Muscle of leg (tissue), 11 donors: ENCODE results near the gene KCNIP4. TPM values are rescaled to one million over a fixed set of nuclear protein-coding genes. Genes with fewer than 3 reads are reported as not detected.

ENCODE experiments used
- DNase-seq: peaks from one replicate; pipeline ENCODE4 v3.0.0; 2013
- H3K27ac ChIP-seq: one replicate; pipeline ENCODE4 v1.5.1; 2013; ENCODE audit warnings: mild to moderate bottlenecking, low read length, control low read depth
- H3K27me3 ChIP-seq: one replicate; pipeline ENCODE4 v1.6.1; 2013; ENCODE audit warnings: low read length; ENCODE audit not compliant: control insufficient read depth, insufficient read depth
- H3K36me3 ChIP-seq: one replicate; pipeline ENCODE4 v1.6.1; 2013; ENCODE audit warnings: low read length; ENCODE audit not compliant: control insufficient read depth, insufficient read depth
- H3K4me1 ChIP-seq: one replicate; pipeline ENCODE4 v1.6.1; 2013; ENCODE audit warnings: low read length; ENCODE audit not compliant: control insufficient read depth, insufficient read depth
- H3K4me3 ChIP-seq: one replicate; pipeline ENCODE4 v1.5.1; 2013; ENCODE audit warnings: low read length, control low read depth
- H3K9me3 ChIP-seq: replicated peaks from 2 replicates; pipeline ENCODE4 v1.6.1; 2013; ENCODE audit warnings: low read depth, low read length; ENCODE audit not compliant: control insufficient read depth
- WGBS: methylation state at CpG from one replicate; pipeline ENCODE4 v1.1.5; 2013; ENCODE audit warnings: missing lambda C conversion rate; ENCODE audit not compliant: insufficient coverage; 5-methylcytosine and 5-hydroxymethylcytosine counted together
- polyA plus RNA-seq, 8 donors: library from polyadenylated mRNA; unstranded; fragments of 120-200 nt; gene quantifications; one replicate each; pipeline versions ENCODE4 v1.2.1 to v1.2.3, GENCODE V29; 2013; ENCODE audit warnings: inconsistent platforms in 1 of 8, low replicate concordance in 1 of 8; ENCODE audit not compliant: insufficient read length in 8 of 8, insufficient read depth in 1 of 8
- total RNA-seq: library from RNA; stranded (reverse); fragments of 120-200 nt; gene quantifications from one replicate; pipeline ENCODE4 v1.2.4, GENCODE V29; 2013

Gene KCNIP4
- total and polyA plus RNA-seq, 9 donors, result 0.44 to 2.8 (median 1.6) TPM

DNA sequence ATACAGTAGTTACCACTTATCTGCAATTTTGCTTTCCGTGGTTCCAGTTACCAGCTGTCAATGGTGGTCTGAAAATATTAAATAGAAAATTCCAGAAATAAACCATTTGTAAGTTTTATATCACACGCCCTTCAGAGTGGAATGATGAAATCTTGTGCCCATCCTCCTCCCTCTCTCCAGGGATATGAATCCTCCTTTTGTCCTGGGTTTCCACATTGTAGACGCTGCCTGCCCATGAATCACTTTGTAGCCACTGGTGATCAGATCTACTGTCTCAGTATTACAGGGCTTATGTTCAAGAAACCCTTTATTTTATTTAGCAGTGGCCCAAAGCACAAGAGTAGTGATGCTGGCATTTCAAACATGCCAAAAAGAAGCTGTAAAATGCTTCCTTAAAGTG, 198.6 kb downstream of the KCNIP4 start:
- no peak overlapping the region for H3K27ac ChIP-seq
- H3K4me1 ChIP-seq, result no peaks in the 10 kb centered on the region
- no peak overlapping the region for H3K4me3 ChIP-seq
- H3K9me3 ChIP-seq, result no peaks in the 10 kb centered on the region
- 92% methylated on average over 2 of the region's 3 CpGs for WGBS
- DNase-seq, result no peak
- H3K36me3 ChIP-seq, result no peaks in the 10 kb centered on the region
- H3K27me3 ChIP-seq, result no peaks in the 10 kb centered on the region

DNA sequence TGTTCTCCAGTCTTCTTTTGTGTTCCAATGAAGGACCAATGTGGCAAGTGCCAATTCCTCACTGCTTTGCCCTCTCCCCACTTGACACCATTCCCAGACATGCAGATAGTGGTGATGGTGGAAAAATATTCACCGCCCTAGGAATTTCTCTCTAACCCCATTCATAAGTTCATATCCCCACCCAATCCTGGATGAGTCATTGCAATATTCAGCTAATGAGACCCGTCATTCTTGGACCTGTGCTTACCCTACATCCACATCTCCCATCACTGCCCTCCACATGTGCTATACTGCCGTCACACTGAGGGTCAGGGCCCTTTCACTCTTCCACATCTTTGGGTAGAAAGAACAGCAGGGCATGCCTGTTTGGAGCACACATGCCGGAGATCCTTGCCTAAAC, 199.2 kb downstream of the KCNIP4 start:
- Histone ChIP-seq H3K4me3 (no peak overlapping the region), H3K36me3 (no peaks in the 10 kb centered on the region), H3K9me3 (no peaks in the 10 kb centered on the region), H3K27me3 (no peaks in the 10 kb centered on the region), H3K27ac (no peak overlapping the region), H3K4me1 (no peaks in the 10 kb centered on the region)
- WGBS, result 82% methylated on average over 2 of the region's 4 CpGs
- no peak for DNase-seq

DNA sequence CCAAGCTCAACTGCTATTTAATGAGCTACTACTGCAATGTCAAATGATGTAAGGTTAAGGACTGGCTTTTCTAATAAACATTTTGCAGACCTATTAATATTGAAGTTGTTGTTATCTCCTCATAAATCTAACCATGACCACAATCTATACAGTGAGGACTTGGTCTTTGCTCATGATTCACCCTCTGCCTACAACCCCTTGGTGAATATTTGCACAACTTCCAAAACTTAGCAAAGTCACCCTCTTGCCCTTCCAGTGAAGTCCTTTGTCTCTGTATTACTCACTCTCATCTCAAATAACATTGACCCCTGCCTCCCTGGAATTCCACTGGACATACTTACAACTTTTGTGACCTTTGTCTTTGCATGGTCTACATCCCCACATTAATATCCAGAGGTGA, 204.5 kb downstream of the KCNIP4 start:
- Histone ChIP-seq H3K36me3 (no peaks in the 10 kb centered on the region), H3K4me1 (no peaks in the 10 kb centered on the region), H3K27ac (no peak overlapping the region), H3K27me3 (no peaks in the 10 kb centered on the region), H3K4me3 (no peak overlapping the region), H3K9me3 (no peaks in the 10 kb centered on the region)
- no peak for DNase-seq

DNA sequence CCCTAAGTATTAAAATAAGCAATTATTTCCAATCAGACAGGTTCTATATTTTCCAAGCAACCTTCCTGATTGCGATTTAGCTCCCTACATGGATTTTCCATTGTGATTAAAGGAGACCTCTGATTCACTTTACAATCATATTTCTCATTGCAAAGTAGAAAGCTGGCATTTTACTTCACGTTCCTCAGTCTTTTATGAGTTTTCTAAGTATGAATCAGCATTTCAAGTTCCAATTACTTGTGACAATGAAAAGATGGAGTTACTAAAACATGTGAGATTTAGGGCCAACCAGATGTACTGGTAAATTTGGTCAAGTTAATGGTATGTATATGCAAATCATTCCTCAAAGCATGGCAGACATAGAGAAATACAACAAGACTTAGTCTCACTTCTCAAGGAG, 206.2 kb downstream of the KCNIP4 start:
- H3K4me1 ChIP-seq, result no peaks in the 10 kb centered on the region
- no CpG with 5 or more reads among the region's 2 CpGs for WGBS
- H3K9me3 ChIP-seq, result no peaks in the 10 kb centered on the region

DNA sequence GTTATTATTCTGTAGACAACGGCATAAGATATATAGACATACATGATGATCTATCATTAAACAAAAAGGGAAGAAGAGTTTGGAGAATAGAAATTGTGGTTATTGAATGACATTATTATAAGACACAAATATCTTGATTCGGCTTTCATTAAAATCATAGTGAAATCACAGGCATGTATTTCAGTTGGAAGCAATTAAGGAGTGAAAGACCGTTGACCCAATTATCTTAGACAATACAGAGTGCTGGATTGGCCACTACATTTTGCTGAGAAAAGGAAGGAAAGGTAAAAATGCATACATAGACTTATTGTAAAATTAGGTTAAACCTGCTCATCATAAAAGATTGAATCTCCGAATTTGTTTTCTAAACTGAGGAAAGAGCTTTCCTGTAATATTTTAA, 209.8 kb downstream of the KCNIP4 start:
- no CpG with 5 or more reads among the region's 4 CpGs for WGBS
- no peaks in the 10 kb centered on the region for H3K4me1 ChIP-seq
- no peaks in the 10 kb centered on the region for H3K36me3 ChIP-seq

More for the DNA sequence above, 206.2 kb downstream of the KCNIP4 start:
- H3K4me3 ChIP-seq, result no peak overlapping the region
- H3K27ac ChIP-seq, result no peak overlapping the region
- H3K27me3 ChIP-seq, result no peaks in the 10 kb centered on the region
- no peak for DNase-seq
- no peaks in the 10 kb centered on the region for H3K36me3 ChIP-seq

DNA sequence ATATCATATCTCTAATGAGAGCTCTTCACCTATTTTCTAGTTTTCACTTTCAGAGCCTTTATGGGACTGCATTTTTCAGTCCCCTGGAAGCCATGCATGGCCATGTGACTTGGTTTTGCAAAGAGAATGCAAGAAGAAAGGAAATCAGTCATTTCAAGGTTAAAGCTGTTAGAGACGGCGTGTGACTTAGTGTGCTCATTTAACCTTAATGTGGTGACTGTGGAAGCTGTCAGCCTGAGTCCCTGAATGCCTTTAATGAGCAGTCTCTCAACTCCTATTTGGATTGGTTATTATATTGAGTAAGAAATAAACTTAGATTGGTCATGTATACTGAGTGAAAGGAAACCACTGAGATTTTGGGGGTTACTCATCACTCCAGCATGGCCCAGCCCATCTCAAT, 212.7 kb downstream of the KCNIP4 start:
- Histone ChIP-seq H3K27me3 (no peaks in the 10 kb centered on the region), H3K36me3 (no peaks in the 10 kb centered on the region), H3K4me3 (no peak overlapping the region), H3K9me3 (no peaks in the 10 kb centered on the region), H3K27ac (no peak overlapping the region), H3K4me1 (no peaks in the 10 kb centered on the region)
- 44% methylated on average over 2 of the region's 2 CpGs for WGBS
- DNase-seq, result no peak

More for the DNA sequence above, 209.8 kb downstream of the KCNIP4 start:
- Histone ChIP-seq H3K27ac (no peak overlapping the region), H3K9me3 (no peaks in the 10 kb centered on the region), H3K27me3 (no peaks in the 10 kb centered on the region), H3K4me3 (no peak overlapping the region)
- DNase-seq, result no peak

DNA sequence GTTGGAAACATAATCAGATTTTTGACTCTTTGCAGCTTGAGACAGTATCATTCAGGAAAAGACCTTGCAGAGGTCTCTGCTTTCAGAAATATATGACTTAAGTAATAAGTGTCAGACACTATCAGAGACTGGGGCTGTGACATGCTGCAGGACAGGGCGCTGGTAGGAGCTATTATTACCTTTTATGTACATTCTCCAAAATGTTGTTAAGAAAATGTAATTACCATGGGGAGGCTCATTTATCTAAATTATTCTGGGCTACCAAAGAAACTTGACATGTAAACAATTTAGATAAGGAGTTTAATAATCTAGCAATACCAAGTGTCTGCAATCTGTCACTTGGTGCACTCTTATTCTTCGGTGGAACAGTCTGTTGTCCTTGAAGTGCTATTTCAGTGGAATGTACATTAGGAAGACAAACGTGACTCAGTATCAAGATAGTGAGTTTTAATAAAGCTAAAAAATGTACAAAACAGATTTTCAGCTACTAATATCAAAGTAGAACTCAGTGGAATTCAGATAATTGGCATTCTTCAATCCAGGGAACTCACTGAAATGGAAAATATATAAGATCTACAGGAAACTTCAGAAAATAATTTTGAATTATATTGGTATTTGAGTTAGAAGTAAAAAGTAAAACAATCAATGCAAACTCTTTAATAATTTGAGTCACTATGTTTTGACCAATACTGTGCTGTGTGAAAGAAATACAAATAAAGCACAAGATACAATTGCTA, 214.5 kb downstream of the KCNIP4 start:
- H3K4me3 ChIP-seq, result no peak overlapping the region
- no peaks in the 10 kb centered on the region for H3K4me1 ChIP-seq
- no peak overlapping the region for H3K27ac ChIP-seq
- no peaks in the 10 kb centered on the region for H3K9me3 ChIP-seq
- H3K36me3 ChIP-seq, result no peaks in the 10 kb centered on the region
- no peaks in the 10 kb centered on the region for H3K27me3 ChIP-seq
- WGBS, result no CpG with 5 or more reads among the region's 3 CpGs
- DNase-seq, result no peak

DNA sequence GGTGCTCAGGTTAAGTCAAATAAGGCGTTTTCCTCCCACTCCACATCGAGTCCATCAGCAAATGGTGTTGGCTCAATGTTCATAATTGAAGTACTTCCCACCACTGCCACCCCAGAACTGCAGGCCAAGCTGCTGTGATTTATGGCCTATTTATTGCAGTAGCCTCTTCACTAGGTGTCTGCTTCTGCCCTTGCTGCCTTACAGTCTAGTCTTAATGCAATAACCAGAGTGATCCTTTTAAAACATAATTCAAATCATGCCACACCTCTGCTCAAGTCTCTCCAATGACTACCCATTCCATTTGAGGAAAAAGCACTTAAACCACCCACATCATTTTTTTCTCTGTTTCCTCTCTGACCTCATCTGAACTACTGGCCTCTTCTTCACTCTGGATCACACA, 220.3 kb downstream of the KCNIP4 start:
- no peak overlapping the region for H3K27ac ChIP-seq
- no peak overlapping the region for H3K4me3 ChIP-seq
- H3K9me3 ChIP-seq, result no peaks in the 10 kb centered on the region
- 77% methylated on average over 2 of the region's 2 CpGs for WGBS
- H3K4me1 ChIP-seq, result no peaks in the 10 kb centered on the region
- no peaks in the 10 kb centered on the region for H3K36me3 ChIP-seq
- no peaks in the 10 kb centered on the region for H3K27me3 ChIP-seq
- DNase-seq, result no peak

DNA sequence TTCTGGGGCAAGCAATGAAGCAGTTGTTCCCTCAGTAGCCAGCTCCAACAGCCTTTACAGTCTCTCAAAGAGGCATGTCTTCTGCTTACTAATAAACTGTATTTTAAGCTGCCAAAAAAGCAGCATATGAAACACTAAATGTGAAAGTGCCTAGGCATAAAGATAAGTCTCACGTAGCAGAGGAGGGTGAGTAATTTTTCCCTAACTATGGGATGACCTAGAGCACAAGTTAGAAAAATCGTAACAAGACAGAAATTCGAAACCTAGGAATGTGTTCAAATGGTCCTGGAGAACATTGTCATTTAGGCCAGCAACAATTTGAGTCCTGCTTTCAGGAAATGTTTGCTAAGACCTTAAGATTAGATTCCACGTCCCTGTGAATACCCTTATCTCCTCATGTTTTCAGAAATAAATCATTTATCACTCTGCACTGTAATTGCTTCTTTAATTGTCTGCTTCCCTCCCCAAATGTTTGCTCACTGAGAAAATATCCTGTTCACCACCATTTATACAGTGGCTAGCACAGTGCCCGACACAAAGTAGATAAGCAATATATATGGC, 222.2 kb downstream of the KCNIP4 start:
- Histone ChIP-seq H3K27ac (no peak overlapping the region), H3K27me3 (no peaks in the 10 kb centered on the region), H3K36me3 (no peaks in the 10 kb centered on the region), H3K4me3 (no peak overlapping the region), H3K9me3 (no peaks in the 10 kb centered on the region), H3K4me1 (no peaks in the 10 kb centered on the region)
- no peak for DNase-seq
- 56% methylated on average over 4 of the region's 5 CpGs for WGBS

DNA sequence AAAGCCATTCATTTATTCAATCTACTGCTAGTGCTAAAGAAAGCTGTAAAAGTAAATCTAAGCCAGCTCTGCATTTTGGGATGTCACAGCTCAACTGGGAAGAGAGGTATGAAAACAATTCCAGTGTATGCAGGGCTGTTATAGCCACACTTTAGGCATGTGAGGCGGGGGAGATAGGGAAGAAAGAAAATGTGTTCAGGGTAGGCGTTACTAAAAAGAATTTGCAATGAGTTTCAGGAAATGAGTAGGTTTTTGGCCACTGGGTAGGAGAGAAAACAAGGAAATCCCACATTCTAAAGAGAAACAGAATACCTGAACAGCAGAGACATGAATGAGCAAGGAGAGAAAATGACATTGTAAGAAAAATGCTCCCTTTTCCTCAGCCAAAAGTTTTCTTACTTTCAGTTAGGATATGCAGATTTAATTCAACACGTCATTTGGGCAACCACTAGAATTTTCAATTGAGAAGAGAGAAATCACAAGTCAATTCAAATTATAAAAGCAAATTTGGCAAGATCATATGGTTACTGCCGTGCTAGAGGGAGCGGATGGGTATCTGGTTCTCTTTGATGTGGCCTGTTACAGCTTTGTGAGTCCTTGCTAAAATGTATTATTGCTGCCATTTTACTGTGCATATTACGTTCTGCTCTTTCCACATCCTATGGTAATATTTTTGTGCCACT, 226.3 kb downstream of the KCNIP4 start:
- no peaks in the 10 kb centered on the region for H3K27me3 ChIP-seq
- H3K27ac ChIP-seq, result no peak overlapping the region
- H3K4me1 ChIP-seq, result no peaks in the 10 kb centered on the region
- no peaks in the 10 kb centered on the region for H3K9me3 ChIP-seq
- WGBS, result no CpG with 5 or more reads among the region's 6 CpGs
- DNase-seq, result no peak
- no peaks in the 10 kb centered on the region for H3K36me3 ChIP-seq
- no peak overlapping the region for H3K4me3 ChIP-seq
